ENCODE measurements around the gene ITPRID2. TPM values are rescaled to one million over a fixed set of nuclear protein-coding genes. Genes with fewer than 3 reads are reported as not detected.

ITPRID2 gene
- total RNA-seq, 1 experiment from 2014 or later, result 375 TPM

DNA sequence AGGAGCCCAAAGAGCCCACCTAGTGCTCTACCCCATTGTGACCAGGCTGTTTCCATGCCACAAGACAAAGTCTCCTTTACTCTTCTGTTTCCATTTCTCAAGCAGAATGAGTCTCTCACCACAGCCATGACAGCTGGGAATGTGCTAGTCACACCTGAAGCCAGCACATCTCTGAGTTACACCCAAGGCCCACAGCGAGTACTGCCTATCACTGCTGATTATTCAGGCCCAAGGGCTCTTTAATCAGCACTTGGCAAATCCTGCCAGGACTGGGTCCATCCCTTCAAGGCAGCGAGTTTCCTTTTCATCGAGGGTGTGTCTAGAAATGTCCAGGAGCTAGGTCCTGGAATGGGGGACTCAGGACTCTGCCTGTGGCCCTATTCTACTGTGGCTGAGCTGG lies 79.5 kb downstream of the ITPRID2 start:
- H3K27me3 Mint-ChIP-seq (ENCODE audit: unreplicated experiment), result no peaks in the 10 kb centered on the region
- no TSS peak for BruUV-seq (replicated peaks)
- H3K4me1 Mint-ChIP-seq (ENCODE audit: low read depth, unreplicated experiment), result no peaks in the 10 kb centered on the region
- DNase-seq, result no peak
- H3K4me3 Mint-ChIP-seq (ENCODE audit: low read depth, unreplicated experiment), result no peak overlapping the region
- H3K27ac Mint-ChIP-seq (ENCODE audit: unreplicated experiment), result no peak overlapping the region
- CTCF ChIA-PET, result no interaction called here
- peaks cover 6% of the 10 kb centered on the region for H3K9me3 Mint-ChIP-seq (ENCODE audit: low read depth, unreplicated experiment)
- no peaks in the 10 kb centered on the region for H3K36me3 Mint-ChIP-seq (ENCODE audit: insufficient read depth, unreplicated experiment)
- TF ChIP-seq, protein P1, sequence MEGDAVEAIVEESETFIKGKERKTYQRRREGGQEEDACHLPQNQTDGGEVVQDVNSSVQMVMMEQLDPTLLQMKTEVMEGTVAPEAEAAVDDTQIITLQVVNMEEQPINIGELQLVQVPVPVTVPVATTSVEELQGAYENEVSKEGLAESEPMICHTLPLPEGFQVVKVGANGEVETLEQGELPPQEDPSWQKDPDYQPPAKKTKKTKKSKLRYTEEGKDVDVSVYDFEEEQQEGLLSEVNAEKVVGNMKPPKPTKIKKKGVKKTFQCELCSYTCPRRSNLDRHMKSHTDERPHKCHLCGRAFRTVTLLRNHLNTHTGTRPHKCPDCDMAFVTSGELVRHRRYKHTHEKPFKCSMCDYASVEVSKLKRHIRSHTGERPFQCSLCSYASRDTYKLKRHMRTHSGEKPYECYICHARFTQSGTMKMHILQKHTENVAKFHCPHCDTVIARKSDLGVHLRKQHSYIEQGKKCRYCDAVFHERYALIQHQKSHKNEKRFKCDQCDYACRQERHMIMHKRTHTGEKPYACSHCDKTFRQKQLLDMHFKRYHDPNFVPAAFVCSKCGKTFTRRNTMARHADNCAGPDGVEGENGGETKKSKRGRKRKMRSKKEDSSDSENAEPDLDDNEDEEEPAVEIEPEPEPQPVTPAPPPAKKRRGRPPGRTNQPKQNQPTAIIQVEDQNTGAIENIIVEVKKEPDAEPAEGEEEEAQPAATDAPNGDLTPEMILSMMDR (IDR thresholded peaks at IDR 0.05; ENCODE audit: unreplicated experiment), result no peak
- intact Hi-C loops (cut with micrococcal nuclease; ENCODE audit: unreplicated experiment), result no loop called here

DNA sequence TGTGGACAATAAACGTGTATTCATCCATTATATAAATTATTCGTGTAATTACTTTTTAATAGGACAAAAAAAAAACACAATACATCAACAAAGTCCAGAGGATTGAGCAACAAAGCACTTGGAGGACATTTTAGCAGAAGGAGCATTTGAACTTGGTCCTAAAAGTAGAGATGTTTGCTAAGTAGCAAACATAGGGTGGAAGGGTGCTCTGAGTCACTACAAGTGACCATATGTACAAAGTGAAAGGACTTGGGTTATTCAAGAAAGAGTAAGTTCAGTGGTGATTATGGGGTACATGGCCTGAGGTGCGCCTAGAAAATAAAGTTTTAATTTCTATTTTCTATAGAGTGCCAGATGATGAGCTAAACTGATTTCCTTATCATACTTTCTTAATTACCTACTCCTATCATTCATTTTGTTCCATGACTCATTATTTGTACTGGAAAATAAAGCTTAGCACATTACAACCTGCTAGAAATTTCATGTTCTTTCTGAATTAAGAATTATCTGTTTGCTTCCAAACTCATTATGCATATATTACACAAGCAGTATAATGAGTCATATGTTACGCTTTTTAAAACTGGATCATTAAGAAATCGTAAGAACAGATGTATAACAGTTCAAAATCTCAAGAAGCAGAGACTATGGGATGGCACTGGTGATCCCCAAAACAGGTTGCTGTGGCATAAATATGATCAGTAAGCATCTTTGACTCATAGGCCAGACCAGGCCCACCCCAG lies 81.1 kb downstream of the ITPRID2 start:
- H3K27me3 Mint-ChIP-seq (ENCODE audit: unreplicated experiment), result no peaks in the 10 kb centered on the region
- no TSS peak for BruUV-seq (replicated peaks)
- H3K4me3 Mint-ChIP-seq (ENCODE audit: low read depth, unreplicated experiment), result no peak overlapping the region
- no peak overlapping the region for H3K27ac Mint-ChIP-seq (ENCODE audit: unreplicated experiment)
- TF ChIP-seq, protein P1 (IDR thresholded peaks at IDR 0.05; ENCODE audit: unreplicated experiment), result no peak
- CTCF ChIA-PET, result interaction anchor here (0.6 kb wide), 1 partner anchor 685 kb away, joined by 4 read pairs; no protein-coding TSS in a partner anchor
- H3K36me3 Mint-ChIP-seq (ENCODE audit: insufficient read depth, unreplicated experiment), result no peaks in the 10 kb centered on the region
- H3K4me1 Mint-ChIP-seq (ENCODE audit: low read depth, unreplicated experiment), result no peaks in the 10 kb centered on the region
- no peak for DNase-seq
- H3K9me3 Mint-ChIP-seq (ENCODE audit: low read depth, unreplicated experiment), result peaks cover 3% of the 10 kb centered on the region
- intact Hi-C loops (cut with micrococcal nuclease; ENCODE audit: unreplicated experiment), result no loop called here

DNA sequence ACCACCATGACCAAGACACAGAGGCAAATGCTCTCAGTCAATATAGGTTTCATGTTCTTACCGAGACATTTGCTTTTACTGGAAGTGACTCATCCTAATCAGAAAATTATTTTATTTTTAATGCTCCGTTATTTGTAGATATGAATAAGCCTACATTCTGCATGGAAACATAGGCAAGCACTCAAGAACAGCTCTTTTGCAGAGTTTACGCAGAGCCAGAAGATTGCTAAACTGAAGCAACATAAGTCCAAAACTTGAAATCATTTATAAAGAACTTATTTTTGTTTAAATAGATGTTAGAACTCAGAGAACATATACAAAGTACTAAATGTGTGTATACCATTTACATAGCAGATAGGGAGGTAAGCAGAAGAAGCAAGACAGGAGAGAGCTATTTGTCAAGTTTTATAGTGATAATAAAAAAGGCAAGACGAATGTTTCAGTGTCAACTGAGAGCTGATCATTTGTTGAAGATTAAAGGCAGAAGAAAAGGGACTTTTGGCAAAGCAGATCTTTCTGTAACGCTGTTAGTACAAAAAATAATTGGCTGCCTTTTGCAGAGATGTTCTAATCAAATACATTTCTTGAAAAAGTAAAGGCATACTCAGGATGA lies 81.7 kb downstream of the ITPRID2 start:
- H3K36me3 Mint-ChIP-seq (ENCODE audit: insufficient read depth, unreplicated experiment), result no peaks in the 10 kb centered on the region
- H3K4me3 Mint-ChIP-seq (ENCODE audit: low read depth, unreplicated experiment), result no peak overlapping the region
- BruUV-seq (replicated peaks), result no TSS peak
- H3K27ac Mint-ChIP-seq (ENCODE audit: unreplicated experiment), result no peak overlapping the region
- H3K9me3 Mint-ChIP-seq (ENCODE audit: low read depth, unreplicated experiment), result peaks cover 2% of the 10 kb centered on the region
- TF ChIP-seq, protein P1 (IDR thresholded peaks at IDR 0.05; ENCODE audit: unreplicated experiment), result no peak
- H3K27me3 Mint-ChIP-seq (ENCODE audit: unreplicated experiment), result no peaks in the 10 kb centered on the region
- CTCF ChIA-PET, result interaction anchor here (0.6 kb wide), 1 partner anchor 684 kb away, joined by 4 read pairs; no protein-coding TSS in a partner anchor
- intact Hi-C loops (cut with micrococcal nuclease; ENCODE audit: unreplicated experiment), result no loop called here
- H3K4me1 Mint-ChIP-seq (ENCODE audit: low read depth, unreplicated experiment), result no peaks in the 10 kb centered on the region
- no peak for DNase-seq

DNA sequence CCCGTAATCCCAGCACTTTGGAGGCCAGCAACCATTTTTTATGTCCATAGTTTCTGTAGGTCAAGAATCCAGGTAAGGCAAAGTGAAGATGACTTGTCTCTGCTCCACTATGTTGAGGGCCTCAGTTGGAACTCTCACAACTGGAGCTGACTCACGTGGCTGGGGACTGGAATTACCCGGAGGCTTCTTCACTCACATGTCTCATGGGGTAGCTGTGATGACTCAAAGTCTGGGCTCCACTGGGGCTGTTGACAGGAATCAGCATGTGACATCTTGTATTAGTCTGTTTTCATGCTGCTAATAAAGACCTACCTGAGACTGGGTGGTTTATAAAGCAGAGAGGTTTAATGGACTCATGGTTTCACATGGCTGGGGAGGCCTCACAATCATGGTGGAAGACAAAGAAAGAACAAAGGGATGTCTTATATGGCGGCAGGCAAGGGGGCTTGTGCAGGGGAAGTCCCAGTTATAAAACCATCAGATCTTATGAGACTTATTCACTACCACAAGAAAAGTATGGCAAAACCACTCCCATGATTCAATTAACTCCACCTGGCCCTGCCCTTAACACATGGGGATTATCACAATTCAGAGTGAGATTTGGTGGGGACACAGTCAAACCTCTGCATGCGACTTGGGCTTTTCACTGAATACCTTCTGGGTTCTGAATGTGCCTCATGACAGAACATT lies 86.3 kb downstream of the ITPRID2 start:
- no TSS peak for BruUV-seq (replicated peaks)
- H3K36me3 Mint-ChIP-seq (ENCODE audit: insufficient read depth, unreplicated experiment), result no peaks in the 10 kb centered on the region

More for the DNA sequence above, 86.3 kb downstream of the ITPRID2 start:
- CTCF ChIA-PET, result no interaction called here
- no peaks in the 10 kb centered on the region for H3K27me3 Mint-ChIP-seq (ENCODE audit: unreplicated experiment)
- TF ChIP-seq, protein P1 (IDR thresholded peaks at IDR 0.05; ENCODE audit: unreplicated experiment), result no peak
- H3K27ac Mint-ChIP-seq (ENCODE audit: unreplicated experiment), result no peak overlapping the region
- intact Hi-C loops (cut with micrococcal nuclease; ENCODE audit: unreplicated experiment), result no loop called here
- no peak overlapping the region for H3K4me3 Mint-ChIP-seq (ENCODE audit: low read depth, unreplicated experiment)
- peaks cover 2% of the 10 kb centered on the region for H3K9me3 Mint-ChIP-seq (ENCODE audit: low read depth, unreplicated experiment)
- no peaks in the 10 kb centered on the region for H3K4me1 Mint-ChIP-seq (ENCODE audit: low read depth, unreplicated experiment)
- no peak for DNase-seq

Measured in Calu3 (cell line).